Liver (tissue), 3 donors: ENCODE results near the gene PTGIS.

Experiments used
- ATF3 ChIP-seq: IDR thresholded peaks from 2 replicates; pipeline ENCODE4 v1.6.1; 2016; ENCODE audit warnings: antibody characterized with exemption
- EGR1 ChIP-seq, 2 donors: IDR thresholded peaks; 2 replicates each; pipeline ENCODE4 v1.6.1; 2016 to 2018; ENCODE audit warnings: antibody characterized with exemption in 2 of 2, low read depth in 2 of 2
- FOXA1 ChIP-seq: IDR thresholded peaks from 2 replicates; pipeline ENCODE4 v1.6.1; 2016; ENCODE audit warnings: antibody characterized with exemption
- GABPA ChIP-seq, 2 donors: IDR thresholded peaks in 1 of 2; conservative IDR thresholded peaks in 1 of 2; 2 replicates each; pipeline ENCODE4 v1.6.1; 2016; ENCODE audit warnings: antibody characterized with exemption in 2 of 2, mild to moderate bottlenecking in 1 of 2, moderate library complexity in 1 of 2
- MAX ChIP-seq: IDR thresholded peaks from 2 replicates; pipeline ENCODE4 v1.6.1; 2016; ENCODE audit warnings: antibody characterized with exemption
- NR2F2 ChIP-seq: IDR thresholded peaks from 2 replicates; pipeline ENCODE4 v1.6.1; 2016; ENCODE audit warnings: antibody characterized with exemption
- REST ChIP-seq: IDR thresholded peaks from 2 replicates; pipeline ENCODE4 v1.6.1; 2016; ENCODE audit warnings: antibody characterized with exemption, mild to moderate bottlenecking
- SP1 ChIP-seq: IDR thresholded peaks from 2 replicates; pipeline ENCODE4 v1.6.1; 2018; ENCODE audit warnings: antibody characterized with exemption, mild to moderate bottlenecking
- TAF1 ChIP-seq: conservative IDR thresholded peaks from 2 replicates; pipeline ENCODE4 v1.6.1; 2016; ENCODE audit warnings: antibody characterized with exemption, mild to moderate bottlenecking
- YY1 ChIP-seq: IDR thresholded peaks from 2 replicates; pipeline ENCODE4 v1.6.1; 2016; ENCODE audit warnings: antibody characterized with exemption, mild to moderate bottlenecking
- ZBTB33 ChIP-seq: IDR thresholded peaks from 2 replicates; pipeline ENCODE4 v1.6.1; 2016; ENCODE audit warnings: antibody characterized with exemption
- TF ChIP-seq, protein P1 (sequence below): fragments of 150-350 bp; IDR thresholded peaks from 2 replicates; pipeline ENCODE4 v1.5.1; 2017; ENCODE audit warnings: improper control_type of control experiment, low read depth, low read length; ENCODE audit not compliant: missing input control
- donor health status: healthy.
- donor health status: healthy.

DNA sequence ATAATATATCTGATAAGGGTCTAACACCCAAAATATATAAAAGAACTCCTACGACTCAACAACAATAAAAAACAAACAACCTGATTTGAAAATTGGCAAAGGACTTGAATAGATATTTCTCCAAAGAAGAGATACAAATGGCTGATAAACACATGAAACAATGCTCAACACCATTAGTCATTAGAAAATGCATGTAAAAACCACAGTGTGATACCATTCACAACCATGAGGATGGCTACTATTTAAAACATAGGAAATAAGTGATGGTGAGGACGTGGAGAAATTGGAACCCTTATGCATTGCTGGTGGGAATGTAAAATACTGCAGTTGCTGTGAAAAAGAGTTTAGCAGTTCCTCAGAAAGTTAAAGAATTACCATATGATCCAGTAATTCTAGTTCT is 41.4 kb downstream of the PTGIS start:
- TF ChIP-seq, protein P1, sequence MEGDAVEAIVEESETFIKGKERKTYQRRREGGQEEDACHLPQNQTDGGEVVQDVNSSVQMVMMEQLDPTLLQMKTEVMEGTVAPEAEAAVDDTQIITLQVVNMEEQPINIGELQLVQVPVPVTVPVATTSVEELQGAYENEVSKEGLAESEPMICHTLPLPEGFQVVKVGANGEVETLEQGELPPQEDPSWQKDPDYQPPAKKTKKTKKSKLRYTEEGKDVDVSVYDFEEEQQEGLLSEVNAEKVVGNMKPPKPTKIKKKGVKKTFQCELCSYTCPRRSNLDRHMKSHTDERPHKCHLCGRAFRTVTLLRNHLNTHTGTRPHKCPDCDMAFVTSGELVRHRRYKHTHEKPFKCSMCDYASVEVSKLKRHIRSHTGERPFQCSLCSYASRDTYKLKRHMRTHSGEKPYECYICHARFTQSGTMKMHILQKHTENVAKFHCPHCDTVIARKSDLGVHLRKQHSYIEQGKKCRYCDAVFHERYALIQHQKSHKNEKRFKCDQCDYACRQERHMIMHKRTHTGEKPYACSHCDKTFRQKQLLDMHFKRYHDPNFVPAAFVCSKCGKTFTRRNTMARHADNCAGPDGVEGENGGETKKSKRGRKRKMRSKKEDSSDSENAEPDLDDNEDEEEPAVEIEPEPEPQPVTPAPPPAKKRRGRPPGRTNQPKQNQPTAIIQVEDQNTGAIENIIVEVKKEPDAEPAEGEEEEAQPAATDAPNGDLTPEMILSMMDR = no peak
- TF ChIP-seq GABPA (IDR thresholded peaks at IDR 0.05 in 1 of 2, conservative IDR thresholded peaks at IDR 0.05 in 1 of 2) = no peak
- no peak for TF ChIP-seq TAF1
- TF ChIP-seq EGR1 (IDR thresholded peaks at IDR 0.05; ENCODE audit: low read depth in 2 of 2) = no peak
- no peak for TF ChIP-seq MAX
- no peak for TF ChIP-seq YY1
- TF ChIP-seq REST = no peak
- no peak for TF ChIP-seq ZBTB33
- no peak for TF ChIP-seq FOXA1
- TF ChIP-seq NR2F2 = no peak
- TF ChIP-seq SP1 = no peak
- no peak for TF ChIP-seq ATF3
